IMR-90 (cell line): ENCODE measurements around the gene ACLY. TPM values are rescaled to one million over a fixed set of nuclear protein-coding genes. Genes with fewer than 3 reads are reported as not detected.

Experiments
- ATAC-seq: fragments of 200-7000 bp; cut with Tn5 transposase; 2 replicates; pipeline ENCODE4 v1.9.1; 2020; ENCODE audit warnings: low read depth, mild to moderate bottlenecking, moderate library complexity
- BruUV-seq: library from RNA; stranded (reverse); fragments of 400-500 nt; replicated peaks from 2 replicates; lab custom pipeline; 2021; lab: Mats Ljungman, UMichigan
- CTCF ChIA-PET: fragments of 300-600 bp; formaldehyde crosslinking; extraction: SDS; loops from one replicate; lab custom pipeline; 2021; ENCODE audit warnings: antibody characterized with exemption; lab: Yijun Ruan, JAX
- POLR2A ChIA-PET: fragments of 300-600 bp; sonication (Branson Sonifier 250); formaldehyde crosslinking; loops from one replicate; lab custom pipeline; 2022; ENCODE audit warnings: antibody characterized with exemption; ENCODE audit not compliant: unreplicated experiment; lab: Charles Lee
- DNase-seq: peaks from one replicate; pipeline ENCODE4 v3.0.0; 2013
- H2AFZ ChIP-seq: replicated peaks from 2 replicates; pipeline ENCODE3; 2013; ENCODE audit warnings: low read length, mild to moderate bottlenecking; ENCODE audit not compliant: poor library complexity
- H2AK5ac ChIP-seq: 2 replicates; pipeline ENCODE4 v1.6.1; 2013; ENCODE audit warnings: low read depth, low read length, inconsistent platforms
- H2AK9ac ChIP-seq: replicated peaks from 2 replicates; pipeline ENCODE3; 2013; ENCODE audit warnings: mild to moderate bottlenecking, low read depth, low read length, moderate library complexity; ENCODE audit not compliant: poor library complexity
- H2BK120ac ChIP-seq: 2 replicates; pipeline ENCODE4 v1.6.1; 2013; ENCODE audit warnings: low read depth, low read length, inconsistent platforms
- H2BK15ac ChIP-seq: 3 replicates; pipeline ENCODE4 v1.6.1; 2013; ENCODE audit warnings: low read depth, low read length, inconsistent platforms
- H2BK20ac ChIP-seq: 2 replicates; pipeline ENCODE4 v1.6.1; 2013; ENCODE audit warnings: low read depth, mild to moderate bottlenecking, inconsistent platforms, low read length, moderate library complexity
- H2BK5ac ChIP-seq: 2 replicates; pipeline ENCODE4 v1.6.1; 2013; ENCODE audit warnings: mild to moderate bottlenecking, low read depth, low read length, inconsistent platforms; ENCODE audit not compliant: poor library complexity, severe bottlenecking
- H3K14ac ChIP-seq: replicated peaks from 2 replicates; pipeline ENCODE4 v1.6.1; 2013; ENCODE audit warnings: low read depth, low read length, inconsistent platforms
- H3K18ac ChIP-seq: 2 replicates; pipeline ENCODE4 v1.6.1; 2013; ENCODE audit warnings: low read depth, low read length, control low read depth
- H3K23ac ChIP-seq: 2 replicates; pipeline ENCODE4 v1.6.1; 2013; ENCODE audit warnings: low read depth, low read length, inconsistent platforms
- H3K27ac ChIP-seq: 2 replicates; pipeline ENCODE4 v1.5.1; 2013; ENCODE audit warnings: mild to moderate bottlenecking, control low read depth, low read length; ENCODE audit not compliant: insufficient read depth
- H3K27me3 ChIP-seq: 2 replicates; pipeline ENCODE4 v1.6.1; 2013; ENCODE audit warnings: low read length; ENCODE audit not compliant: control insufficient read depth, insufficient read depth
- H3K36me3 ChIP-seq: 2 replicates; pipeline ENCODE4 v1.6.1; 2013; ENCODE audit warnings: low read length, mixed read lengths; ENCODE audit not compliant: control insufficient read depth, insufficient read depth
- H3K4ac ChIP-seq: 2 replicates; pipeline ENCODE4 v1.6.1; 2013; ENCODE audit warnings: low read depth, low read length, inconsistent platforms
- H3K4me1 ChIP-seq: 2 replicates; pipeline ENCODE4 v1.6.1; 2013; ENCODE audit warnings: low read length, mixed read lengths; ENCODE audit not compliant: control insufficient read depth, insufficient read depth
- H3K4me2 ChIP-seq: 2 replicates; pipeline ENCODE4 v1.6.1; 2013; ENCODE audit warnings: low read depth, mild to moderate bottlenecking, control low read depth, low read length, moderate library complexity
- H3K4me3 ChIP-seq: 2 replicates; pipeline ENCODE4 v1.5.1; 2013; ENCODE audit warnings: low read depth, mild to moderate bottlenecking, control low read depth, low read length, moderate library complexity; ENCODE audit not compliant: insufficient read depth
- H3K56ac ChIP-seq: 2 replicates; pipeline ENCODE4 v1.6.1; 2013; ENCODE audit warnings: low read length, inconsistent platforms; ENCODE audit not compliant: insufficient read depth; ENCODE audit errors: extremely low read depth
- H3K79me1 ChIP-seq, 2 experiments: 2 replicates each; pipeline ENCODE4 v1.6.1; 2013; ENCODE audit warnings: low read length in 2 of 2, inconsistent platforms in 1 of 2, low read depth in 1 of 2
- H3K9ac ChIP-seq: 2 replicates; pipeline ENCODE4 v1.6.1; 2013; ENCODE audit warnings: low read depth, low read length, control low read depth
- H3K9me1 ChIP-seq: 2 replicates; pipeline ENCODE4 v1.6.1; 2013; ENCODE audit warnings: low read length, inconsistent platforms; ENCODE audit not compliant: insufficient read depth
- H3K9me3 ChIP-seq: 2 replicates; pipeline ENCODE4 v1.6.1; 2013; ENCODE audit warnings: low read length; ENCODE audit not compliant: control insufficient read depth, insufficient read depth
- H4K20me1 ChIP-seq: 2 replicates; pipeline ENCODE4 v1.6.1; 2013; ENCODE audit warnings: low read length, inconsistent platforms; ENCODE audit not compliant: insufficient read depth
- H4K5ac ChIP-seq: 2 replicates; pipeline ENCODE4 v1.6.1; 2013; ENCODE audit warnings: mild to moderate bottlenecking, low read depth, low read length, control low read depth
- H4K8ac ChIP-seq, 2 experiments: 2 replicates each; pipeline ENCODE4 v1.6.1; 2013; ENCODE audit warnings: low read depth in 2 of 2, low read length in 2 of 2, control low read depth in 1 of 2, inconsistent platforms in 1 of 2
- H4K91ac ChIP-seq: 2 replicates; pipeline ENCODE4 v1.6.1; 2013; ENCODE audit warnings: low read depth, low read length, inconsistent platforms; ENCODE audit not compliant: insufficient read depth
- CEBPB ChIP-seq: IDR thresholded peaks from 2 replicates; pipeline ENCODE4 v1.6.1; 2012; ENCODE audit warnings: low read depth, low read length, improper control_type of control experiment
- CHD1 ChIP-seq: IDR thresholded peaks from 2 replicates; pipeline ENCODE4 v1.6.1; 2012; ENCODE audit warnings: low read depth, low read length, improper control_type of control experiment
- MAFK ChIP-seq: IDR thresholded peaks from 2 replicates; pipeline ENCODE4 v1.6.1; 2012; ENCODE audit warnings: low read depth, low read length, improper control_type of control experiment
- MXI1 ChIP-seq: IDR thresholded peaks from 2 replicates; pipeline ENCODE4 v1.6.1; 2012; ENCODE audit warnings: low read depth, mild to moderate bottlenecking, low read length, moderate library complexity, borderline replicate concordance
- POLR2A ChIP-seq: IDR thresholded peaks from 2 replicates; pipeline ENCODE4 v1.6.1; 2012; ENCODE audit warnings: mild to moderate bottlenecking, low read depth, low read length
- RAD21 ChIP-seq: IDR thresholded peaks from 2 replicates; pipeline ENCODE4 v1.6.1; 2012; ENCODE audit warnings: low read length, improper control_type of control experiment
- WGBS, 2 experiments: methylation state at CpG; one replicate each; pipeline versions ENCODE4 v1.1.5 to v1.1.7; 2013; ENCODE audit warnings: missing lambda C conversion rate in 2 of 2; ENCODE audit not compliant: insufficient read length in 1 of 2; ENCODE audit errors: extremely low coverage in 2 of 2; 5-methylcytosine and 5-hydroxymethylcytosine counted together
- dilution Hi-C: fragments of 300-500 bp; cut with HindIII; formaldehyde crosslinking; loops from one replicate; pipeline ENCODE4 v1.14.3; 2018; ENCODE audit warnings: low sequenced_read_pairs; ENCODE audit not compliant: unreplicated experiment
- in situ Hi-C: fragments of 300-500 bp; cut with MboI; formaldehyde crosslinking; loops from 3 replicates; pipeline ENCODE4 v1.14.3; 2019; ENCODE audit warnings: low sequenced_read_pairs, inconsistent platforms, mixed read lengths
- intact Hi-C: fragments of 100-400 bp; cut with micrococcal nuclease; formaldehyde crosslinking; loops from 2 replicates; pipeline ENCODE4 v1.10.0; 2022
- polyA plus RNA-seq, 3 experiments: library from polyadenylated mRNA; depleted of rRNA; stranded (reverse); fragments of >200 nt; gene quantifications; 2 replicates each; pipeline ENCODE4 v1.2.3, GENCODE V29; 2012; ENCODE audit warnings: low replicate concordance in 1 of 3
- total RNA-seq: library from RNA; depleted of rRNA; stranded (reverse); fragments of >200 nt; gene quantifications from 2 replicates; pipeline ENCODE4 v1.2.3, GENCODE V29; 2012
- TF ChIP-seq, protein P1 (sequence below): fragments of 150-350 bp; IDR thresholded peaks from 2 replicates; pipeline ENCODE4 v1.6.1; 2017; ENCODE audit warnings: mild to moderate bottlenecking, antibody characterized with exemption, low read length, low read depth
- TF ChIP-seq, protein P2 (sequence below): fragments of 150-350 bp; IDR thresholded peaks from 2 replicates; pipeline ENCODE4 v1.6.1; 2016; ENCODE audit warnings: low read depth, mild to moderate bottlenecking, low read length, moderate library complexity, borderline replicate concordance

The ACLY gene
- total and polyA plus RNA-seq, 2 of the 4 experiments (the other 2 are of a cell fraction) = 167 to 230 TPM

DNA sequence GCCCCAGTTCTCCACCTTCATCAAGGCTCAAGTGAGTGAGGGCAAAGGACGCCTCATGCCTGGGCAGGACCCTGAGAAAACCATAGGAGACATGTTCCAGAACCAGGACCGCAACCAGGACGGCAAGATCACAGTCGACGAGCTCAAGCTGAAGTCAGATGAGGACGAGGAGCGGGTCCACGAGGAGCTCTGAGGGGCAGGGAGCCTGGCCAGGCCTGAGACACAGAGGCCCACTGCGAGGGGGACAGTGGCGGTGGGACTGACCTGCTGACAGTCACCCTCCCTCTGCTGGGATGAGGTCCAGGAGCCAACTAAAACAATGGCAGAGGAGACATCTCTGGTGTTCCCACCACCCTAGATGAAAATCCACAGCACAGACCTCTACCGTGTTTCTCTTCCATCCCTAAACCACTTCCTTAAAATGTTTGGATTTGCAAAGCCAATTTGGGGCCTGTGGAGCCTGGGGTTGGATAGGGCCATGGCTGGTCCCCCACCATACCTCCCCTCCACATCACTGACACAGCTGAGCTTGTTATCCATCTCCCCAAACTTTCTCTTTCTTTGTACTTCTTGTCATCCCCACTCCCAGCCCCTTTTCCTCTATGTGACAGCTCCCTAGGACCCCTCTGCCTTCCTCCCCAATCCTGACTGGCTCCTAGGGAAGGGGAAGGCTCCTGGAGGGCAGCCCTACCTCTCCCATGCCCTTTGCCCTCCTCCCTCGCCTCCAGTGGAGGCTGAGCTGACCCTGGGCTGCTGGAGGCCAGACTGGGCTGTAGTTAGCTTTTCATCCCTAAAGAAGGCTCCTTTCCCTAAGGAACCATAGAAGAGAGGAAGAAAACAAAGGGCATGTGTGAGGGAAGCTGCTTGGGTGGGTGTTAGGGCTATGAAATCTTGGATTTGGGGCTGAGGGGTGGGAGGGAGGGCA is 96.3 kb downstream of the ACLY start:
- no peak for DNase-seq
- Histone ChIP-seq H2AK5ac (peak overlapping the region; percentile 28; the same call in 1 of the 2 replicates), H3K56ac (no peak overlapping the region), H2AK9ac (peak overlapping the region; percentile 60), H3K4me2 (no peak overlapping the region), H2BK15ac (no peak overlapping the region), H3K36me3 (peaks cover 49% of the 10 kb centered on the region), H3K79me1 (peaks cover 7 to 49% of the 10 kb centered on the region in 2 experiments), H4K5ac (peak overlapping the region; percentile 26; the same call in 1 of the 2 replicates), H4K91ac (no peak overlapping the region), H3K23ac (no peak overlapping the region), H3K9ac (no peak overlapping the region), H2BK120ac (no peak overlapping the region), H4K20me1 (peaks cover 41% of the 10 kb centered on the region), H4K8ac (no peak overlapping the region), H3K9me1 (peaks cover 9% of the 10 kb centered on the region), H3K4me1 (no peaks in the 10 kb centered on the region), H2AFZ (peak overlapping the region; percentile 70), H3K27me3 (no peaks in the 10 kb centered on the region), H2BK5ac (no peak overlapping the region), H2BK20ac (no peak overlapping the region), H3K18ac (no peak overlapping the region), H3K14ac (no peak overlapping the region), H3K9me3 (no peaks in the 10 kb centered on the region), H3K27ac (no peak overlapping the region), H3K4me3 (no peak overlapping the region), H3K4ac (no peak overlapping the region)
- intact Hi-C loops = no loop called here
- ATAC-seq = no peak; the same call in 1 of the 2 replicates
- TF ChIP-seq CHD1 = no peak
- TF ChIP-seq, protein P1, sequence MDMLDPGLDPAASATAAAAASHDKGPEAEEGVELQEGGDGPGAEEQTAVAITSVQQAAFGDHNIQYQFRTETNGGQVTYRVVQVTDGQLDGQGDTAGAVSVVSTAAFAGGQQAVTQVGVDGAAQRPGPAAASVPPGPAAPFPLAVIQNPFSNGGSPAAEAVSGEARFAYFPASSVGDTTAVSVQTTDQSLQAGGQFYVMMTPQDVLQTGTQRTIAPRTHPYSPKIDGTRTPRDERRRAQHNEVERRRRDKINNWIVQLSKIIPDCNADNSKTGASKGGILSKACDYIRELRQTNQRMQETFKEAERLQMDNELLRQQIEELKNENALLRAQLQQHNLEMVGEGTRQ = no peak
- TF ChIP-seq MXI1 = no peak
- TF ChIP-seq, protein P2, sequence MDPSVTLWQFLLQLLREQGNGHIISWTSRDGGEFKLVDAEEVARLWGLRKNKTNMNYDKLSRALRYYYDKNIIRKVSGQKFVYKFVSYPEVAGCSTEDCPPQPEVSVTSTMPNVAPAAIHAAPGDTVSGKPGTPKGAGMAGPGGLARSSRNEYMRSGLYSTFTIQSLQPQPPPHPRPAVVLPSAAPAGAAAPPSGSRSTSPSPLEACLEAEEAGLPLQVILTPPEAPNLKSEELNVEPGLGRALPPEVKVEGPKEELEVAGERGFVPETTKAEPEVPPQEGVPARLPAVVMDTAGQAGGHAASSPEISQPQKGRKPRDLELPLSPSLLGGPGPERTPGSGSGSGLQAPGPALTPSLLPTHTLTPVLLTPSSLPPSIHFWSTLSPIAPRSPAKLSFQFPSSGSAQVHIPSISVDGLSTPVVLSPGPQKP = no peak
- TF ChIP-seq CEBPB = no peak
- TF ChIP-seq POLR2A = no peak; the same call in 1 of the 2 replicates
- TF ChIP-seq MAFK = no peak
- TF ChIP-seq RAD21 = no peak
- in situ Hi-C loops = no loop called here
- ChIA-PET POLR2A (no interaction called here), CTCF (no interaction called here)
- TSS peak; percentile 94 for BruUV-seq
- dilution Hi-C loops = no loop called here
- WGBS, 2 experiments = 86% methylated on average over 5 of the region's 12 CpGs; no CpG with 5 or more reads in 1 of the 2 experiments
